GM12875 (cell line): ENCODE results near the gene LHFPL3.

Experiments
- H3K4me3 ChIP-seq: one replicate; pipeline ENCODE4 v1.5.1; 2011; ENCODE audit warnings: low read depth, low read length, control low read depth
- CTCF ChIP-seq: IDR thresholded peaks from 2 replicates; pipeline ENCODE4 v1.5.1; 2011; ENCODE audit warnings: low read depth, mild to moderate bottlenecking, control low read depth, inconsistent platforms, low read length, moderate library complexity, borderline replicate concordance; ENCODE audit not compliant: insufficient read depth

Gene LHFPL3

GRCh38 chr7:104640506-104640905 lies 312.1 kb downstream of the LHFPL3 start:
- no peak overlapping the region for H3K4me3 ChIP-seq
- no peak for TF ChIP-seq CTCF

GRCh38 chr7:104642560-104642959 lies 314.2 kb downstream of the LHFPL3 start:
- TF ChIP-seq CTCF: no peak
- no peak overlapping the region for H3K4me3 ChIP-seq

- H3K4me3 ChIP-seq: no peak overlapping the region
- peak; percentile 43; the same call in 1 of the 2 replicates for TF ChIP-seq CTCF
These were observed 315.3 kb downstream of the LHFPL3 start for GRCh38 chr7:104643587-104644217.

GRCh38 chr7:104650991-104651640 lies 322.7 kb downstream of the LHFPL3 start:
- no peak for TF ChIP-seq CTCF

GRCh38 chr7:104652434-104652833 lies 324.0 kb downstream of the LHFPL3 start:
- no peak for TF ChIP-seq CTCF

More at GRCh38 chr7:104650991-104651640, 322.7 kb downstream of the LHFPL3 start:
- H3K4me3 ChIP-seq: no peak overlapping the region

GRCh38 chr7:104652865-104653264 lies 324.5 kb downstream of the LHFPL3 start:
- no peak for TF ChIP-seq CTCF

More at GRCh38 chr7:104652434-104652833, 324.0 kb downstream of the LHFPL3 start:
- H3K4me3 ChIP-seq: no peak overlapping the region

More at GRCh38 chr7:104652865-104653264, 324.5 kb downstream of the LHFPL3 start:
- no peak overlapping the region for H3K4me3 ChIP-seq
